Esophagus muscularis mucosa (tissue), 4 donors: Measurements from ENCODE around the gene KDM7A. TPM values are rescaled to one million over a fixed set of nuclear protein-coding genes. Genes with fewer than 3 reads are reported as not detected.

Experiments used
- DNase-seq: peaks from one replicate; pipeline ENCODE4 v3.0.0-alpha.2; 2017; ENCODE audit errors: extremely low spot score
- H3K27ac ChIP-seq, 4 donors: fragments of 200-600 bp; sonication (generic); replicated peaks in 1 of 4; 1 replicate in 3 of 4; 2 replicates in 1 of 4; pipeline ENCODE4 v1.5.1; 2016 to 2019; ENCODE audit warnings: mild to moderate bottlenecking in 1 of 4
- H3K27me3 ChIP-seq, 4 donors: fragments of 200-600 bp; sonication (generic); one replicate each; pipeline versions ENCODE4 v1.5.1 to v1.6.0; 2016 to 2019
- H3K36me3 ChIP-seq, 4 donors: fragments of 200-600 bp; sonication (generic); one replicate each; pipeline ENCODE4 v1.5.1; 2016 to 2019
- H3K4me1 ChIP-seq, 4 donors: fragments of 200-600 bp; sonication (generic); one replicate each; pipeline ENCODE4 v1.5.1; 2016 to 2019
- H3K4me3 ChIP-seq, 4 donors: fragments of 200-600 bp; sonication (generic); 1 replicate in 2 of 4; 2 replicates in 2 of 4; pipeline ENCODE4 v1.5.1; 2016 to 2019; ENCODE audit warnings: mild to moderate bottlenecking in 4 of 4, moderate library complexity in 1 of 4
- H3K9me3 ChIP-seq, 4 donors: fragments of 200-600 bp; sonication (generic); 1 replicate in 3 of 4; 2 replicates in 1 of 4; pipeline ENCODE4 v1.5.1; 2016 to 2019
- CTCF ChIP-seq, 3 experiments: fragments of 200-600 bp in 2 of 3; fragments of 450-650 bp in 1 of 3; sonication (generic) in 2 of 3; IDR thresholded peaks; one replicate each; pipeline ENCODE4 v1.5.1; 2017 to 2019; ENCODE audit warnings: antibody characterized with exemption in 3 of 3, mild to moderate bottlenecking in 2 of 3, moderate library complexity in 1 of 3
- EP300 ChIP-seq: sonication (generic); formaldehyde crosslinking; IDR thresholded peaks from one replicate; pipeline ENCODE4 v1.6.1; 2017; ENCODE audit warnings: antibody characterized with exemption
- POLR2A ChIP-seq: fragments of 450-650 bp; IDR thresholded peaks from one replicate; pipeline ENCODE4 v1.6.1; 2017; ENCODE audit warnings: antibody characterized with exemption, moderate library complexity, mild to moderate bottlenecking, low read depth
- POLR2AphosphoS5 ChIP-seq, 2 donors: sonication (generic); formaldehyde crosslinking; IDR thresholded peaks; one replicate each; pipeline ENCODE4 v1.6.1; 2017; ENCODE audit warnings: antibody characterized with exemption in 2 of 2
- WGBS: methylation state at CpG from one replicate; pipeline ENCODE4 v1.1.5; 2018; 5-methylcytosine and 5-hydroxymethylcytosine counted together
- intact Hi-C: fragments of 100-400 bp; cut with DNase I; formaldehyde crosslinking; loops from one replicate; pipeline ENCODE4 v1.15.1; 2023
- total RNA-seq, 4 donors: library from RNA; depleted of rRNA; stranded (reverse); fragments of >200 nt; gene quantifications; one replicate each; pipeline versions ENCODE4 v1.1.0 to v1.2.1, GENCODE V29; 2016

KDM7A gene
- total RNA-seq, 4 donors from 2014 or later, result 13.5 to 23.7 (median 19.5) TPM

GRCh38 chr7:140143997-140144396 lies 32.8 kb downstream of the KDM7A start:
- Histone ChIP-seq H3K4me1 (peaks cover 0 to 5% (median 0%) of the 10 kb centered on the region in 4 donors), H3K4me3 (no peak overlapping the region), H3K27ac (no peak overlapping the region), H3K27me3 (no peaks in the 10 kb centered on the region), H3K36me3 (peaks cover 0 to 6% (median 0%) of the 10 kb centered on the region in 4 donors), H3K9me3 (no peaks in the 10 kb centered on the region)
- DNase-seq, result no peak
- TF ChIP-seq POLR2A (no peak), POLR2AphosphoS5 (IDR thresholded peaks at IDR 0.05) (no peak), CTCF (IDR thresholded peaks at IDR 0.05) (no peak), EP300 (no peak)
- WGBS, result 85% methylated on average over 3 of the region's 3 CpGs
- intact Hi-C loops, result no loop called here

- intact Hi-C loops, result no loop called here
- no peaks in the 10 kb centered on the region for H3K27me3 ChIP-seq
- H3K9me3 ChIP-seq, result no peaks in the 10 kb centered on the region
- peaks cover 0 to 5% (median 0%) of the 10 kb centered on the region in 4 donors for H3K4me1 ChIP-seq
- TF ChIP-seq EP300 (no peak), POLR2A (no peak), CTCF (IDR thresholded peaks at IDR 0.05) (no peak)
- no peak overlapping the region for H3K27ac ChIP-seq
- no peak overlapping the region for H3K4me3 ChIP-seq
- peaks cover 0 to 13% (median 3%) of the 10 kb centered on the region in 4 donors for H3K36me3 ChIP-seq
- DNase-seq, result no peak
Measured at GRCh38 chr7:140142031-140142430, 34.8 kb downstream of the KDM7A start.

- Histone ChIP-seq H3K4me1 (peaks cover 0 to 5% (median 0%) of the 10 kb centered on the region in 4 donors), H3K9me3 (no peaks in the 10 kb centered on the region), H3K27me3 (no peaks in the 10 kb centered on the region), H3K4me3 (no peak overlapping the region), H3K27ac (no peak overlapping the region), H3K36me3 (peaks cover 0 to 15% (median 8%) of the 10 kb centered on the region in 4 donors)
- intact Hi-C loops, result no loop called here
- no peak for DNase-seq
- no peak for TF ChIP-seq CTCF (IDR thresholded peaks at IDR 0.05)
- 94% methylated on average over 3 of the region's 3 CpGs for WGBS
Measured at GRCh38 chr7:140141256-140141655, 35.5 kb downstream of the KDM7A start.

- no peak for TF ChIP-seq POLR2A
- no peak for TF ChIP-seq POLR2AphosphoS5 (IDR thresholded peaks at IDR 0.05)
- no peak for TF ChIP-seq CTCF (IDR thresholded peaks at IDR 0.05)
- no peak for TF ChIP-seq EP300
- 82% methylated on average over 2 of the region's 2 CpGs for WGBS
- H3K27me3 ChIP-seq, result no peaks in the 10 kb centered on the region
- peaks cover 0 to 35% (median 17%) of the 10 kb centered on the region in 4 donors for H3K36me3 ChIP-seq
- intact Hi-C loops, result no loop called here
- no peak for DNase-seq
- no peak overlapping the region for H3K27ac ChIP-seq
- no peaks in the 10 kb centered on the region for H3K9me3 ChIP-seq
- H3K4me1 ChIP-seq, result no peaks in the 10 kb centered on the region
- H3K4me3 ChIP-seq, result no peak overlapping the region
Measured at GRCh38 chr7:140137078-140137477, 39.7 kb downstream of the KDM7A start.

GRCh38 chr7:140136073-140136472 lies 40.7 kb downstream of the KDM7A start:
- Histone ChIP-seq H3K36me3 (peaks cover 0 to 45% (median 22%) of the 10 kb centered on the region in 4 donors), H3K27ac (no peak overlapping the region), H3K27me3 (no peaks in the 10 kb centered on the region), H3K4me1 (no peaks in the 10 kb centered on the region), H3K4me3 (no peak overlapping the region), H3K9me3 (no peaks in the 10 kb centered on the region)
- intact Hi-C loops, result no loop called here
- TF ChIP-seq POLR2AphosphoS5 (IDR thresholded peaks at IDR 0.05), result no peak
- TF ChIP-seq POLR2A, result no peak
- no peak for TF ChIP-seq CTCF (IDR thresholded peaks at IDR 0.05)
- no peak for TF ChIP-seq EP300
- no peak for DNase-seq
